ENCODE data around the gene MMP20.

MMP20 gene

GRCh38 chr11:102662607-102663006, 37.5 kb upstream of the MMP20 start:
- Histone ChIP-seq H3K27me3 (ENCODE audit: control insufficient read depth, insufficient read depth, low read length) (no peaks in the 10 kb centered on the region), H3K9ac (no peak overlapping the region), H3K4me1 (no peaks in the 10 kb centered on the region), H3K36me3 (ENCODE audit: control insufficient read depth, insufficient read depth, low read length) (no peaks in the 10 kb centered on the region), H3K4me2 (ENCODE audit: low read length) (no peak overlapping the region), H3K4me3 (ENCODE audit: low read depth, low read length) (no peak overlapping the region), H3K79me2 (no peaks in the 10 kb centered on the region), H2AFZ (no peak overlapping the region), H3K27ac (no peak overlapping the region), H3K9me3 (ENCODE audit: control insufficient read depth, low read length) (no peaks in the 10 kb centered on the region)
- TF ChIP-seq CTCF (IDR thresholded peaks at IDR 0.05): no peak

- Histone ChIP-seq H3K27ac (no peak overlapping the region), H3K9me3 (ENCODE audit: control insufficient read depth, low read length) (no peaks in the 10 kb centered on the region), H3K4me3 (ENCODE audit: low read depth, low read length) (no peak overlapping the region), H3K9ac (no peak overlapping the region), H2AFZ (no peak overlapping the region), H3K79me2 (no peaks in the 10 kb centered on the region), H3K4me2 (ENCODE audit: low read length) (no peak overlapping the region), H3K4me1 (no peaks in the 10 kb centered on the region), H3K36me3 (ENCODE audit: control insufficient read depth, insufficient read depth, low read length) (no peaks in the 10 kb centered on the region), H3K27me3 (ENCODE audit: control insufficient read depth, insufficient read depth, low read length) (no peaks in the 10 kb centered on the region)
- no peak for TF ChIP-seq CTCF (IDR thresholded peaks at IDR 0.05)
These were observed 35.9 kb upstream of the MMP20 start for GRCh38 chr11:102661040-102661439.

- H3K36me3 ChIP-seq (ENCODE audit: control insufficient read depth, insufficient read depth, low read length): no peaks in the 10 kb centered on the region
- no peak overlapping the region for H2AFZ ChIP-seq
- no peak overlapping the region for H3K9ac ChIP-seq
- no peak overlapping the region for H3K4me3 ChIP-seq (ENCODE audit: low read depth, low read length)
- TF ChIP-seq CTCF (IDR thresholded peaks at IDR 0.05): no peak
- H3K79me2 ChIP-seq: no peaks in the 10 kb centered on the region
- H3K4me1 ChIP-seq: no peaks in the 10 kb centered on the region
- no peaks in the 10 kb centered on the region for H3K9me3 ChIP-seq (ENCODE audit: control insufficient read depth, low read length)
- no peak overlapping the region for H3K27ac ChIP-seq
- no peak overlapping the region for H3K4me2 ChIP-seq (ENCODE audit: low read length)
- H3K27me3 ChIP-seq (ENCODE audit: control insufficient read depth, insufficient read depth, low read length): no peaks in the 10 kb centered on the region
These were observed 31.4 kb upstream of the MMP20 start for GRCh38 chr11:102656528-102656927.

- H3K9ac ChIP-seq: no peak overlapping the region
- no peak overlapping the region for H3K4me3 ChIP-seq (ENCODE audit: low read depth, low read length)
- no peaks in the 10 kb centered on the region for H3K79me2 ChIP-seq
- H3K36me3 ChIP-seq (ENCODE audit: control insufficient read depth, insufficient read depth, low read length): no peaks in the 10 kb centered on the region
- no peak for TF ChIP-seq CTCF (IDR thresholded peaks at IDR 0.05)
- H3K27ac ChIP-seq: no peak overlapping the region
- no peaks in the 10 kb centered on the region for H3K27me3 ChIP-seq (ENCODE audit: control insufficient read depth, insufficient read depth, low read length)
- no peak overlapping the region for H3K4me2 ChIP-seq (ENCODE audit: low read length)
- H3K9me3 ChIP-seq (ENCODE audit: control insufficient read depth, low read length): no peaks in the 10 kb centered on the region
- H3K4me1 ChIP-seq: no peaks in the 10 kb centered on the region
- H2AFZ ChIP-seq: no peak overlapping the region
These were observed 30.4 kb upstream of the MMP20 start for GRCh38 chr11:102655547-102655946.

- TF ChIP-seq CTCF (IDR thresholded peaks at IDR 0.05): no peak
- H3K27ac ChIP-seq: no peak overlapping the region
- no peak overlapping the region for H2AFZ ChIP-seq
These were observed 29.6 kb upstream of the MMP20 start for GRCh38 chr11:102654761-102655160.

More at GRCh38 chr11:102654761-102655160, 29.6 kb upstream of the MMP20 start:
- Histone ChIP-seq H3K4me1 (no peaks in the 10 kb centered on the region), H3K9me3 (ENCODE audit: control insufficient read depth, low read length) (no peaks in the 10 kb centered on the region), H3K36me3 (ENCODE audit: control insufficient read depth, insufficient read depth, low read length) (no peaks in the 10 kb centered on the region), H3K4me3 (ENCODE audit: low read depth, low read length) (no peak overlapping the region), H3K9ac (no peak overlapping the region), H3K4me2 (ENCODE audit: low read length) (no peak overlapping the region), H3K79me2 (no peaks in the 10 kb centered on the region), H3K27me3 (ENCODE audit: control insufficient read depth, insufficient read depth, low read length) (no peaks in the 10 kb centered on the region)
